SK-N-SH (cell line): ENCODE measurements around the gene TRIM58. TPM values are rescaled to one million over a fixed set of nuclear protein-coding genes. Genes with fewer than 3 reads are reported as not detected.

ENCODE experiments used
- polyA plus RNA-seq, 3 experiments: library from polyadenylated mRNA; depleted of rRNA; stranded (reverse); fragments of >200 nt; gene quantifications; 2 replicates each; pipeline ENCODE4 v1.2.3, GENCODE V29; 2012

Gene TRIM58
- polyA plus RNA-seq, 1 of the 3 experiments (the other 2 are of a cell fraction), result 0.35 TPM

Other genes starting within 250 kb of the TRIM58 start
- gene OR13G1, start 177.4 kb upstream of the TRIM58 start, polyA plus RNA-seq (2012; rRNA removed), result not detected in 2 replicates
- gene OR6F1, start 140.5 kb upstream of the TRIM58 start, polyA plus RNA-seq (2012; rRNA removed), result not detected in 2 replicates
- not detected in 2 replicates for gene OR14K1, start 118.6 kb upstream of the TRIM58 start, polyA plus RNA-seq (2012; rRNA removed)
- gene OR14A2, start 109.0 kb upstream of the TRIM58 start, polyA plus RNA-seq (2012; rRNA removed), result not detected in 2 replicates
- not detected in 2 replicates for gene OR1C1, start 96.6 kb upstream of the TRIM58 start, polyA plus RNA-seq (2012; rRNA removed)
- gene OR14A16, start 33.1 kb upstream of the TRIM58 start, polyA plus RNA-seq (2012; rRNA removed), result not detected in 2 replicates
- gene OR11L1, start 15.3 kb upstream of the TRIM58 start, polyA plus RNA-seq (2012; rRNA removed), result not detected in 2 replicates
- gene OR2W3, start 38.4 kb downstream of the TRIM58 start, polyA plus RNA-seq (2012; rRNA removed), result 0.13 TPM in 1 of 2 replicates, not detected in the other
- not detected in 2 replicates for gene OR2T8, start 63.1 kb downstream of the TRIM58 start, polyA plus RNA-seq (2012; rRNA removed)
- not detected in 2 replicates for gene OR2AJ1, start 67.7 kb downstream of the TRIM58 start, polyA plus RNA-seq (2012; rRNA removed)
- gene OR2L8, start 91.7 kb downstream of the TRIM58 start, polyA plus RNA-seq (2012; rRNA removed), result not detected in 2 replicates
- 0.06 TPM in 1 of 2 replicates, not detected in the other for gene OR2AK2, start 108.0 kb downstream of the TRIM58 start, polyA plus RNA-seq (2012; rRNA removed)
- gene OR2L5, start 156.5 kb downstream of the TRIM58 start, polyA plus RNA-seq (2012; rRNA removed), result not detected in 2 replicates
- gene OR2L2, start 172.9 kb downstream of the TRIM58 start, polyA plus RNA-seq (2012; rRNA removed), result 0.03 and 0.08 TPM in 2 replicates
- 0.02 and 0.03 TPM in 2 replicates for gene OR2L3, start 189.6 kb downstream of the TRIM58 start, polyA plus RNA-seq (2012; rRNA removed)
- 0.15 and 0.23 TPM in 2 replicates for gene OR2L13, start 238.0 kb downstream of the TRIM58 start, polyA plus RNA-seq (2012; rRNA removed)